Measurements from ENCODE around the gene ZNF594.
"Not testable (repeated sequence)": the region's sequence is repeated elsewhere in the genome, so short reads cannot be mapped to it uniquely, and the experiment has no call there.

Gene ZNF594

GRCh38 chr17:5139458-5139732 lies 52.3 kb downstream of the ZNF594 start:
- Histone ChIP-seq H3K9me3 (no peaks in the 10 kb centered on the region), H3K27me3 (no peaks in the 10 kb centered on the region), H3K4me3 (ENCODE audit: low read depth, low read length) (no peak overlapping the region), H3K4me1 (no peaks in the 10 kb centered on the region), H3K36me3 (no peaks in the 10 kb centered on the region)
- DNase-seq, result no peak
- no peak for TF ChIP-seq CTCF (IDR thresholded peaks at IDR 0.05; ENCODE audit: low read depth, low read length)

- H3K27me3 ChIP-seq, result no peaks in the 10 kb centered on the region
- no peak for DNase-seq
- no peaks in the 10 kb centered on the region for H3K9me3 ChIP-seq
- H3K4me1 ChIP-seq, result no peaks in the 10 kb centered on the region
- TF ChIP-seq CTCF (IDR thresholded peaks at IDR 0.05; ENCODE audit: low read depth, low read length), result no peak
- no peak overlapping the region for H3K4me3 ChIP-seq (ENCODE audit: low read depth, low read length)
- H3K36me3 ChIP-seq, result no peaks in the 10 kb centered on the region
Observed at GRCh38 chr17:5138616-5139457, 52.8 kb downstream of the ZNF594 start.

GRCh38 chr17:5138198-5138544 lies 53.5 kb downstream of the ZNF594 start:
- not testable (repeated sequence) for H3K4me1 ChIP-seq; H3K27me3 ChIP-seq; H3K4me3 ChIP-seq (ENCODE audit: low read depth, low read length); DNase-seq; H3K9me3 ChIP-seq; H3K36me3 ChIP-seq

GRCh38 chr17:5137511-5138197 lies 54.0 kb downstream of the ZNF594 start:
- H3K36me3 ChIP-seq; H3K9me3 ChIP-seq; H3K4me3 ChIP-seq (ENCODE audit: low read depth, low read length): not testable (repeated sequence)

GRCh38 chr17:5136580-5137412 lies 54.9 kb downstream of the ZNF594 start:
- not testable (repeated sequence) for DNase-seq; H3K9me3 ChIP-seq; H3K27me3 ChIP-seq; H3K4me1 ChIP-seq; H3K4me3 ChIP-seq (ENCODE audit: low read depth, low read length); H3K36me3 ChIP-seq

More at GRCh38 chr17:5137511-5138197, 54.0 kb downstream of the ZNF594 start:
- not testable (repeated sequence) for DNase-seq, H3K4me1 ChIP-seq, H3K27me3 ChIP-seq

- H3K27me3 ChIP-seq, result no peaks in the 10 kb centered on the region
Observed at GRCh38 chr17:5135726-5136579, 55.7 kb downstream of the ZNF594 start.

GRCh38 chr17:5135131-5135712 lies 56.4 kb downstream of the ZNF594 start:
- not testable (repeated sequence) for H3K4me3 ChIP-seq (ENCODE audit: low read depth, low read length); H3K27me3 ChIP-seq; H3K36me3 ChIP-seq; DNase-seq; H3K9me3 ChIP-seq; H3K4me1 ChIP-seq

More at GRCh38 chr17:5135726-5136579, 55.7 kb downstream of the ZNF594 start:
- no peaks in the 10 kb centered on the region for H3K9me3 ChIP-seq
- DNase-seq, result no peak
- H3K36me3 ChIP-seq, result no peaks in the 10 kb centered on the region
- no peak for TF ChIP-seq CTCF (IDR thresholded peaks at IDR 0.05; ENCODE audit: low read depth, low read length)
- H3K4me3 ChIP-seq (ENCODE audit: low read depth, low read length), result no peak overlapping the region
- no peaks in the 10 kb centered on the region for H3K4me1 ChIP-seq

GRCh38 chr17:5134571-5134970 lies 57.1 kb downstream of the ZNF594 start:
- DNase-seq, H3K27me3 ChIP-seq: not testable (repeated sequence)

GRCh38 chr17:5133961-5134360 lies 57.7 kb downstream of the ZNF594 start:
- H3K36me3 ChIP-seq; DNase-seq; H3K27me3 ChIP-seq; H3K9me3 ChIP-seq; H3K4me3 ChIP-seq (ENCODE audit: low read depth, low read length); H3K4me1 ChIP-seq: not testable (repeated sequence)

More at GRCh38 chr17:5134571-5134970, 57.1 kb downstream of the ZNF594 start:
- not testable (repeated sequence) for H3K4me3 ChIP-seq (ENCODE audit: low read depth, low read length); H3K4me1 ChIP-seq; H3K9me3 ChIP-seq; H3K36me3 ChIP-seq
